Pancreas (tissue), 10 donors: ENCODE results near the gene GPR150. TPM values are rescaled to one million over a fixed set of nuclear protein-coding genes. Genes with fewer than 3 reads are reported as not detected.

Experiments used
- ATAC-seq, 4 donors: fragments of 200-7000 bp; cut with Tn5 transposase; one replicate each; pipeline versions ENCODE4 v1.8.0 to v1.9.1; 2020; ENCODE audit warnings: mild to moderate bottlenecking in 4 of 4, moderate library complexity in 4 of 4
- DNase-seq, 6 donors: peaks; one replicate each; pipeline ENCODE4 v3.0.0-alpha.2; 2020
- FAIRE-seq: peaks from 2 replicates; lab custom pipeline; 2012; peaks lifted over from hg19 to GRCh38; lab: Jason Lieb, UNC
- H3K27ac ChIP-seq, 4 donors: fragments of 200-600 bp; sonication (generic); 1 replicate in 3 of 4; 2 replicates in 1 of 4; pipeline versions ENCODE4 v1.5.0 to v1.8.0; 2020
- H3K27me3 ChIP-seq, 4 donors: fragments of 200-600 bp; one replicate each; pipeline ENCODE4 v1.8.0; 2021
- H3K36me3 ChIP-seq, 3 donors: fragments of 200-600 bp; sonication (generic) in 1 of 3; one replicate each; pipeline versions ENCODE4 v1.5.0 to v1.8.0; 2020 to 2021
- H3K4me1 ChIP-seq, 3 donors: fragments of 200-600 bp; one replicate each; pipeline ENCODE4 v1.8.0; 2021
- H3K4me3 ChIP-seq, 4 donors: fragments of 200-600 bp; sonication (generic) in 2 of 4; one replicate each; pipeline versions ENCODE4 v1.5.0 to v1.8.0; 2020 to 2021
- H3K9me3 ChIP-seq, 4 donors: fragments of 200-600 bp; one replicate each; pipeline ENCODE4 v1.8.0; 2021
- CTCF ChIP-seq, 4 donors: fragments of 200-600 bp; sonication (generic) in 3 of 4; IDR thresholded peaks; one replicate each; pipeline versions ENCODE4 v1.5.0 to v1.8.0; 2021; ENCODE audit warnings: antibody characterized with exemption in 4 of 4
- WGBS, 2 donors: extraction: QIAGEN DNeasy Blood & Tissue Kit; methylation state at CpG; one replicate each; pipeline ENCODE4 v1.1.7; 2013; 5-methylcytosine and 5-hydroxymethylcytosine counted together
- intact Hi-C, 3 donors: fragments of 100-400 bp; cut with DNase I; formaldehyde crosslinking; loops; one replicate each; pipeline versions ENCODE4 v1.11.1 to v1.14.2; 2022
- polyA plus RNA-seq, 2 donors: library from polyadenylated mRNA; stranded (reverse); fragments of 200-250 nt; gene quantifications; one replicate each; pipeline ENCODE4 v1.2.3, GENCODE V29; 2013
- total RNA-seq, 6 donors: library from RNA; stranded (reverse); fragmentation: NEBNext Ultra II Directional in 4 of 6; extraction: Animal tissue kit (Norgen Biotek cat#: 25700) in 4 of 6; gene quantifications; one replicate each; pipeline versions ENCODE4 v1.2.1 to v1.2.4, GENCODE V29; 2021 to 2023
- donor health status: healthy with polysubstance abuse.
- donor health status: DM: no; HTN: no; CAD: no; lungs with moderate emphysema.
- donor health status: DM: no; HTN: no; CAD: no.
- donor health status: control.
- donor health status: control.
- donor health status: Bipolar disorder and iron deficiency.
- donor health status: DM: yes; HTN: yes; CAD: no.
- donor health status: DM: no; HTN: no; CAD: no.
- donor health status: DM: no; HTN: no; CAD: no.
- donor health status: DM: yes; HTN: yes; CAD: no.

The GPR150 gene
- total and polyA plus RNA-seq, 8 donors, result 0.61 to 5.7 (median 2.0) TPM

GRCh38 chr5:95615164-95615467, 4.8 kb upstream of the GPR150 start:
- peaks cover 0 to 3% (median 0%) of the 10 kb centered on the region in 3 donors for H3K4me1 ChIP-seq
- FAIRE-seq (no peak), DNase-seq (no peak), ATAC-seq (no peak)
- no peak for TF ChIP-seq CTCF (IDR thresholded peaks at IDR 0.05)
- H3K9me3 ChIP-seq, result no peaks in the 10 kb centered on the region
- 91 to 98% methylated on average over 1 of the region's 1 CpG for WGBS, 2 donors
- no peaks in the 10 kb centered on the region for H3K36me3 ChIP-seq
- intact Hi-C loops, result loop anchor here in 1 of 3 donors (10.0 kb wide), 1 partner anchor 50 kb away; no protein-coding TSS in a partner anchor
- H3K4me3 ChIP-seq, result no peak overlapping the region
- no peaks in the 10 kb centered on the region for H3K27me3 ChIP-seq
- no peak overlapping the region for H3K27ac ChIP-seq

GRCh38 chr5:95617057-95617456, 2.8 kb upstream of the GPR150 start:
- Histone ChIP-seq H3K4me3 (no peak overlapping the region), H3K9me3 (no peaks in the 10 kb centered on the region), H3K27me3 (no peaks in the 10 kb centered on the region), H3K4me1 (peaks cover 0 to 8% (median under 1%) of the 10 kb centered on the region in 3 donors), H3K36me3 (no peaks in the 10 kb centered on the region), H3K27ac (no peak overlapping the region)
- DNase-seq (no peak), FAIRE-seq (no peak), ATAC-seq (no peak)
- WGBS, 2 donors, result 94 to 95% methylated on average over 5 of the region's 5 CpGs
- no peak for TF ChIP-seq CTCF (IDR thresholded peaks at IDR 0.05)
- intact Hi-C loops, result loop anchor here in 1 of 3 donors (10.0 kb wide), 1 partner anchor 52 kb away; no protein-coding TSS in a partner anchor

- no peaks in the 10 kb centered on the region for H3K27me3 ChIP-seq
- no peaks in the 10 kb centered on the region for H3K9me3 ChIP-seq
- DNase-seq, result no peak
- no peaks in the 10 kb centered on the region for H3K36me3 ChIP-seq
- intact Hi-C loops, result loop anchor here in 1 of 3 donors (10.0 kb wide), 1 partner anchor 54 kb away; no protein-coding TSS in a partner anchor
- whole genome bisulfite sequencing, 2 donors, result 84% methylated on average over 4 of the region's 4 CpGs
- no peak overlapping the region for H3K27ac ChIP-seq
- no peak for TF ChIP-seq CTCF (IDR thresholded peaks at IDR 0.05)
- no peak for ATAC-seq
- FAIRE-seq, result no peak
- peaks cover 12 to 17% (median 16%) of the 10 kb centered on the region in 3 donors for H3K4me1 ChIP-seq
- H3K4me3 ChIP-seq, result peak overlapping the region in 3 of 4 donors; percentile 38 to 73 (median 63)
Observed at GRCh38 chr5:95619096-95619495, 791 bp upstream of the GPR150 start.

- no peak for TF ChIP-seq CTCF (IDR thresholded peaks at IDR 0.05)
- Histone ChIP-seq H3K36me3 (no peaks in the 10 kb centered on the region), H3K4me1 (peaks cover 12 to 17% (median 16%) of the 10 kb centered on the region in 3 donors), H3K4me3 (peak overlapping the region; percentile 38 to 73 (median 53)), H3K9me3 (no peaks in the 10 kb centered on the region), H3K27ac (peak overlapping the region; percentile 87 to 96 (median 91)), H3K27me3 (no peaks in the 10 kb centered on the region)
- ATAC-seq (peak; percentile 2 to 8 (median 4)), DNase-seq (peak in 1 of 6 donors; percentile 38), FAIRE-seq (no peak)
- intact Hi-C loops, result loop anchor here in 1 of 3 donors (10.0 kb wide), 1 partner anchor 55 kb away; no protein-coding TSS in a partner anchor
- WGBS, 2 donors, result 7% methylated on average over 19 of the region's 19 CpGs
Observed at GRCh38 chr5:95619514-95620029, 315 bp upstream of the GPR150 start.
